Activated naive CD4-positive, alpha-beta T cell (primary cell): ENCODE results near the gene TMEM117.

Experiments
- DNase-seq, 4 experiments: peaks; one replicate each; lab custom pipeline; 2025; lab: John Stamatoyannopoulos, UW

TMEM117 gene

GRCh38 chr12:44380861-44381260 lies 545.0 kb downstream of the TMEM117 start:
- DNase-seq, result no peak

GRCh38 chr12:44381341-44381740 lies 545.5 kb downstream of the TMEM117 start:
- DNase-seq, result no peak

GRCh38 chr12:44384136-44384535 lies 548.3 kb downstream of the TMEM117 start:
- no peak for DNase-seq

GRCh38 chr12:44385964-44386363 lies 550.1 kb downstream of the TMEM117 start:
- DNase-seq, result no peak

GRCh38 chr12:44387581-44387980 lies 551.7 kb downstream of the TMEM117 start:
- no peak for DNase-seq

GRCh38 chr12:44389038-44389437 lies 553.2 kb downstream of the TMEM117 start:
- no peak for DNase-seq

- DNase-seq, result no peak
These were observed 554.0 kb downstream of the TMEM117 start for GRCh38 chr12:44389896-44390295.

- no peak for DNase-seq
These were observed 561.8 kb downstream of the TMEM117 start for GRCh38 chr12:44397631-44398030.

- DNase-seq, result no peak
These were observed 567.3 kb downstream of the TMEM117 start for GRCh38 chr12:44403185-44403584.

- no peak for DNase-seq
These were observed 569.4 kb downstream of the TMEM117 start for GRCh38 chr12:44405297-44405696.

- DNase-seq, result no peak
These were observed 586.7 kb downstream of the TMEM117 start for GRCh38 chr12:44422559-44422958.

GRCh38 chr12:44428825-44429224 lies 592.9 kb downstream of the TMEM117 start:
- no peak for DNase-seq

- DNase-seq, result no peak
These were observed 595.9 kb downstream of the TMEM117 start for GRCh38 chr12:44431647-44432343.

- DNase-seq, result no peak
These were observed 597.8 kb downstream of the TMEM117 start for GRCh38 chr12:44433659-44434058.

- DNase-seq, result no peak
These were observed 600.9 kb downstream of the TMEM117 start for GRCh38 chr12:44436756-44437155.
